Measurements from ENCODE around the gene TLL2. TPM values are rescaled to one million over a fixed set of nuclear protein-coding genes. Genes with fewer than 3 reads are reported as not detected.

Gene TLL2
- total RNA-seq, 1 experiment from 2014 or later, result 0.18 TPM

GRCh38 chr10:96452494-96453153, 61.1 kb downstream of the TLL2 start:
- Histone ChIP-seq H3K36me3 (ENCODE audit: low read depth, low read length) (no peaks in the 10 kb centered on the region), H4K20me1 (ENCODE audit: low read length) (no peaks in the 10 kb centered on the region), H3F3A (ENCODE audit: low read length, unreplicated experiment) (no peaks in the 10 kb centered on the region), H3K27me3 (ENCODE audit: low read length) (peaks cover 24% of the 10 kb centered on the region; the same call in 1 of the 2 replicates), H3K4me2 (ENCODE audit: low read length) (no peak overlapping the region), H3K4me3 (ENCODE audit: low read length) (no peak overlapping the region), H2AFZ (ENCODE audit: low read length) (no peak overlapping the region), H3K27ac (ENCODE audit: low read length) (no peak overlapping the region), H3K9ac (ENCODE audit: low read length) (no peak overlapping the region), H3K9me3 (ENCODE audit: low read length) (no peaks in the 10 kb centered on the region), H3K4me1 (ENCODE audit: insufficient read depth, low read length) (no peaks in the 10 kb centered on the region), H3K79me2 (ENCODE audit: low read length) (no peaks in the 10 kb centered on the region), H3K9me2 (replicated peaks; ENCODE audit: low read length) (no peaks in the 10 kb centered on the region)
- ChIA-PET POLR2A (ENCODE audit: unreplicated experiment) (no interaction called here), CTCF (no interaction called here)
- no TSS peak for BruUV-seq (replicated peaks)
- TF ChIP-seq, protein P1, sequence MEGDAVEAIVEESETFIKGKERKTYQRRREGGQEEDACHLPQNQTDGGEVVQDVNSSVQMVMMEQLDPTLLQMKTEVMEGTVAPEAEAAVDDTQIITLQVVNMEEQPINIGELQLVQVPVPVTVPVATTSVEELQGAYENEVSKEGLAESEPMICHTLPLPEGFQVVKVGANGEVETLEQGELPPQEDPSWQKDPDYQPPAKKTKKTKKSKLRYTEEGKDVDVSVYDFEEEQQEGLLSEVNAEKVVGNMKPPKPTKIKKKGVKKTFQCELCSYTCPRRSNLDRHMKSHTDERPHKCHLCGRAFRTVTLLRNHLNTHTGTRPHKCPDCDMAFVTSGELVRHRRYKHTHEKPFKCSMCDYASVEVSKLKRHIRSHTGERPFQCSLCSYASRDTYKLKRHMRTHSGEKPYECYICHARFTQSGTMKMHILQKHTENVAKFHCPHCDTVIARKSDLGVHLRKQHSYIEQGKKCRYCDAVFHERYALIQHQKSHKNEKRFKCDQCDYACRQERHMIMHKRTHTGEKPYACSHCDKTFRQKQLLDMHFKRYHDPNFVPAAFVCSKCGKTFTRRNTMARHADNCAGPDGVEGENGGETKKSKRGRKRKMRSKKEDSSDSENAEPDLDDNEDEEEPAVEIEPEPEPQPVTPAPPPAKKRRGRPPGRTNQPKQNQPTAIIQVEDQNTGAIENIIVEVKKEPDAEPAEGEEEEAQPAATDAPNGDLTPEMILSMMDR (conservative IDR thresholded peaks at IDR 0.05; ENCODE audit: low read depth, low read length), result no peak
- TF ChIP-seq EZH2phosphoT487 (IDR thresholded peaks at IDR 0.05; ENCODE audit: borderline replicate concordance, low read length), result no peak
- no peak for TF ChIP-seq EZH2 (IDR thresholded peaks at IDR 0.05; ENCODE audit: low read length, unreplicated experiment)
- intact Hi-C loops (cut with micrococcal nuclease), result no loop called here
- ATAC-seq, result no peak
- no peak for DNase-seq

- Histone ChIP-seq H2AFZ (ENCODE audit: low read length) (no peak overlapping the region), H3K4me3 (ENCODE audit: low read length) (no peak overlapping the region), H3K4me2 (ENCODE audit: low read length) (no peak overlapping the region), H3K4me1 (ENCODE audit: insufficient read depth, low read length) (no peaks in the 10 kb centered on the region), H3K27ac (ENCODE audit: low read length) (no peak overlapping the region), H3K36me3 (ENCODE audit: low read depth, low read length) (no peaks in the 10 kb centered on the region), H3K9me2 (replicated peaks; ENCODE audit: low read length) (no peaks in the 10 kb centered on the region), H3F3A (ENCODE audit: low read length, unreplicated experiment) (no peaks in the 10 kb centered on the region), H3K9ac (ENCODE audit: low read length) (no peak overlapping the region), H4K20me1 (ENCODE audit: low read length) (no peaks in the 10 kb centered on the region), H3K9me3 (ENCODE audit: low read length) (no peaks in the 10 kb centered on the region), H3K27me3 (ENCODE audit: low read length) (peaks cover 16% of the 10 kb centered on the region; the same call in 1 of the 2 replicates), H3K79me2 (ENCODE audit: low read length) (no peaks in the 10 kb centered on the region)
- POLR2A ChIA-PET (ENCODE audit: unreplicated experiment), result no interaction called here
- DNase-seq (no peak), ATAC-seq (no peak)
- TF ChIP-seq, protein P1 (conservative IDR thresholded peaks at IDR 0.05; ENCODE audit: low read depth, low read length), result no peak
- TF ChIP-seq EZH2phosphoT487 (IDR thresholded peaks at IDR 0.05; ENCODE audit: borderline replicate concordance, low read length) (no peak), EZH2 (IDR thresholded peaks at IDR 0.05; ENCODE audit: low read length, unreplicated experiment) (no peak)
- BruUV-seq (replicated peaks), result no TSS peak
- intact Hi-C loops (cut with micrococcal nuclease), result no loop called here
- CTCF ChIA-PET, result no interaction called here
Observed at GRCh38 chr10:96450529-96451207, 63.1 kb downstream of the TLL2 start.

DNA sequence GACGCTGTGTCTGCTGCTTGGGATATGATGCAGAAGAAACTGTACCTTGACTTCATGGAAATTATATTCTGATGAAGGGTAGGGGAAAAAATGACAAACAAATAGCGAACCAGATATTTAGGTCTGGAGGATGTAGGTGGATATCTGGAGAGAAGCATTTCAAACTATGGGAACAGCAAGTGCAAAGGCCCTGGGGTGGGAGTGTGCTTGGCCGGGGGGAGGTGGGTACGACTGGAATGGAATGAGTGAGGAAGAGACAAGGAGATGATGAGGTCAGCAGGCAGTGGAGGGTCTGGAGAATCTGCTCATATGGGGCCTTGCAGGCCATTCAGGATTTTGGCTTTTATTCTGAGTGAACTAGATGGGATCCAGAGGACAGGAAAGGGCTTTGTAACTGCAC, 65.2 kb downstream of the TLL2 start:
- Histone ChIP-seq H3K79me2 (ENCODE audit: low read length) (no peaks in the 10 kb centered on the region), H3K4me3 (ENCODE audit: low read length) (no peak overlapping the region), H3K4me2 (ENCODE audit: low read length) (no peak overlapping the region), H3F3A (ENCODE audit: low read length, unreplicated experiment) (no peaks in the 10 kb centered on the region), H3K4me1 (ENCODE audit: insufficient read depth, low read length) (no peaks in the 10 kb centered on the region), H3K27ac (ENCODE audit: low read length) (no peak overlapping the region), H3K36me3 (ENCODE audit: low read depth, low read length) (no peaks in the 10 kb centered on the region), H2AFZ (ENCODE audit: low read length) (no peak overlapping the region), H3K9me3 (ENCODE audit: low read length) (no peaks in the 10 kb centered on the region), H3K27me3 (ENCODE audit: low read length) (peaks cover 16% of the 10 kb centered on the region; the same call in 1 of the 2 replicates), H3K9ac (ENCODE audit: low read length) (no peak overlapping the region), H3K9me2 (replicated peaks; ENCODE audit: low read length) (no peaks in the 10 kb centered on the region), H4K20me1 (ENCODE audit: low read length) (no peaks in the 10 kb centered on the region)
- no TSS peak for BruUV-seq (replicated peaks)
- DNase-seq (no peak), ATAC-seq (no peak)
- intact Hi-C loops (cut with micrococcal nuclease), result no loop called here
- no peak for TF ChIP-seq EZH2 (IDR thresholded peaks at IDR 0.05; ENCODE audit: low read length, unreplicated experiment)
- TF ChIP-seq EZH2phosphoT487 (IDR thresholded peaks at IDR 0.05; ENCODE audit: borderline replicate concordance, low read length), result no peak
- TF ChIP-seq, protein P1 (conservative IDR thresholded peaks at IDR 0.05; ENCODE audit: low read depth, low read length), result no peak
- POLR2A ChIA-PET (ENCODE audit: unreplicated experiment), result no interaction called here
- CTCF ChIA-PET, result no interaction called here
